ENCODE measurements around the gene NUDT16L1.

- no peak for TF ChIP-seq POLR2A (IDR thresholded peaks at IDR 0.05)
- TF ChIP-seq CTCF (IDR thresholded peaks at IDR 0.05) = no peak
- no peak for TF ChIP-seq POLR2AphosphoS5 (IDR thresholded peaks at IDR 0.05)
These were observed 4.5 kb downstream of the NUDT16L1 start for GRCh38 chr16:4697848-4698291.

Measured in breast epithelium (tissue), 3 donors.